Measurements from ENCODE around the gene E2F6. TPM values are rescaled to one million over a fixed set of nuclear protein-coding genes. Genes with fewer than 3 reads are reported as not detected.

E2F6 gene
- total RNA-seq, 3 donors from 2014 or later, result 21.1 to 25.0 (median 23.3) TPM

- intact Hi-C loops (cut with DNase I; ENCODE audit: low total_unique reads), result no loop called here
- Histone ChIP-seq H3K27me3 (no peaks in the 10 kb centered on the region), H3K4me3 (no peak overlapping the region), H3K4me1 (no peaks in the 10 kb centered on the region), H3K9me3 (no peaks in the 10 kb centered on the region), H3K36me3 (no peaks in the 10 kb centered on the region), H3K27ac (no peak overlapping the region)
- DNase-seq (ENCODE audit: low spot score in 2 of 2), result no peak
- TF ChIP-seq POLR2AphosphoS5 (IDR thresholded peaks at IDR 0.05) (no peak), POLR2A (IDR thresholded peaks at IDR 0.05) (no peak)
- TF ChIP-seq, protein P1, sequence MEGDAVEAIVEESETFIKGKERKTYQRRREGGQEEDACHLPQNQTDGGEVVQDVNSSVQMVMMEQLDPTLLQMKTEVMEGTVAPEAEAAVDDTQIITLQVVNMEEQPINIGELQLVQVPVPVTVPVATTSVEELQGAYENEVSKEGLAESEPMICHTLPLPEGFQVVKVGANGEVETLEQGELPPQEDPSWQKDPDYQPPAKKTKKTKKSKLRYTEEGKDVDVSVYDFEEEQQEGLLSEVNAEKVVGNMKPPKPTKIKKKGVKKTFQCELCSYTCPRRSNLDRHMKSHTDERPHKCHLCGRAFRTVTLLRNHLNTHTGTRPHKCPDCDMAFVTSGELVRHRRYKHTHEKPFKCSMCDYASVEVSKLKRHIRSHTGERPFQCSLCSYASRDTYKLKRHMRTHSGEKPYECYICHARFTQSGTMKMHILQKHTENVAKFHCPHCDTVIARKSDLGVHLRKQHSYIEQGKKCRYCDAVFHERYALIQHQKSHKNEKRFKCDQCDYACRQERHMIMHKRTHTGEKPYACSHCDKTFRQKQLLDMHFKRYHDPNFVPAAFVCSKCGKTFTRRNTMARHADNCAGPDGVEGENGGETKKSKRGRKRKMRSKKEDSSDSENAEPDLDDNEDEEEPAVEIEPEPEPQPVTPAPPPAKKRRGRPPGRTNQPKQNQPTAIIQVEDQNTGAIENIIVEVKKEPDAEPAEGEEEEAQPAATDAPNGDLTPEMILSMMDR (IDR thresholded peaks at IDR 0.05), result no peak
Measured at GRCh38 chr2:11402436-11402835, 63.5 kb downstream of the E2F6 start.

GRCh38 chr2:11399438-11399762 is 66.6 kb downstream of the E2F6 start:
- H3K27ac ChIP-seq, result no peak overlapping the region
- no peak for TF ChIP-seq POLR2AphosphoS5 (IDR thresholded peaks at IDR 0.05)
- TF ChIP-seq, protein P1 (IDR thresholded peaks at IDR 0.05), result no peak
- TF ChIP-seq POLR2A (IDR thresholded peaks at IDR 0.05), result no peak

DNA sequence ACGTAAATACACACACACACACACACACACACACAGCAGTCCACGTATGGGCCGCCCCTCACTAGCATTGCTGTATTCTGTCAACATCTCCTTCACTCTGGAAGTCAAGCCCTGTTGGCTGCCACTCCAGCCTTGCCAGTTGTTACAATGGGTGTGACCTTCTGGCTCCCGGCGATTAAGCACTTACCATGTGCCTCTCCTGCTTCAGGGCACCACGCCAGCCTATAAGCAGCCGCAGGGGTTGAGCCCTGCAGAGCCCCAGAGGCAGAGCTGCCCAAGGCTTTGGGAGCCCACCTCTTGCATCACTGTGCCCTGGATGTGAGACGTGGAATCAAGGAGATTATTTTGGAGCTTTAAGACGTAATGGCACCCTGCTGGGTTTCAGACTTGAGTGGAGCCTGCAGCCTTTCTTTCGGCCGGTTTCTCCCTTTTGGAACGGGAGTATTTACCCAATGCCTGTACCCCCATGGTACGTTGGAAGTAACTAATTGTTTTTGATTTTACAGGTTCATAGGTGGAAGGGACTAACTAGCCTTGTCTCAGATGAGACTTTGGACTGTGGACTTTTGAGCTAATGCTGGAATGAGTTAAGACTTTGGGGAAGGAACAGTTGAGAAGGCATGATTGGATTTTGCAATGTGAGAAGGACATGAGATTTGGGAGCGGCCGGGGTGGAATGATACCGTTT is 67.1 kb downstream of the E2F6 start:
- no peaks in the 10 kb centered on the region for H3K4me1 ChIP-seq
- H3K9me3 ChIP-seq, result no peaks in the 10 kb centered on the region
- no peaks in the 10 kb centered on the region for H3K36me3 ChIP-seq
- TF ChIP-seq POLR2A (IDR thresholded peaks at IDR 0.05) (no peak), POLR2AphosphoS5 (IDR thresholded peaks at IDR 0.05) (no peak)
- TF ChIP-seq, protein P1 (IDR thresholded peaks at IDR 0.05), result no peak
- H3K27ac ChIP-seq, result no peak overlapping the region
- no peaks in the 10 kb centered on the region for H3K27me3 ChIP-seq
- intact Hi-C loops (cut with DNase I; ENCODE audit: low total_unique reads), result no loop called here
- H3K4me3 ChIP-seq, result no peak overlapping the region
- DNase-seq (ENCODE audit: low spot score in 2 of 2), result no peak

More at GRCh38 chr2:11399438-11399762, 66.6 kb downstream of the E2F6 start:
- intact Hi-C loops (cut with DNase I; ENCODE audit: low total_unique reads), result no loop called here
- H3K27me3 ChIP-seq, result no peaks in the 10 kb centered on the region
- H3K4me1 ChIP-seq, result no peaks in the 10 kb centered on the region
- no peak overlapping the region for H3K4me3 ChIP-seq
- H3K9me3 ChIP-seq, result no peaks in the 10 kb centered on the region
- H3K36me3 ChIP-seq, result no peaks in the 10 kb centered on the region
- DNase-seq (ENCODE audit: low spot score in 2 of 2), result no peak

GRCh38 chr2:11397513-11397912 is 68.4 kb downstream of the E2F6 start:
- no peaks in the 10 kb centered on the region for H3K36me3 ChIP-seq
- no peak for TF ChIP-seq POLR2AphosphoS5 (IDR thresholded peaks at IDR 0.05)
- TF ChIP-seq POLR2A (IDR thresholded peaks at IDR 0.05), result no peak
- TF ChIP-seq, protein P1 (IDR thresholded peaks at IDR 0.05), result no peak
- no peak overlapping the region for H3K4me3 ChIP-seq
- H3K9me3 ChIP-seq, result no peaks in the 10 kb centered on the region
- no peaks in the 10 kb centered on the region for H3K4me1 ChIP-seq
- H3K27me3 ChIP-seq, result no peaks in the 10 kb centered on the region
- intact Hi-C loops (cut with DNase I; ENCODE audit: low total_unique reads), result no loop called here
- DNase-seq (ENCODE audit: low spot score in 2 of 2), result no peak
- H3K27ac ChIP-seq, result no peak overlapping the region

- Histone ChIP-seq H3K9me3 (no peaks in the 10 kb centered on the region), H3K27me3 (no peaks in the 10 kb centered on the region), H3K4me1 (no peaks in the 10 kb centered on the region), H3K36me3 (no peaks in the 10 kb centered on the region), H3K4me3 (no peak overlapping the region), H3K27ac (no peak overlapping the region)
- no peak for DNase-seq (ENCODE audit: low spot score in 2 of 2)
- no peak for TF ChIP-seq POLR2AphosphoS5 (IDR thresholded peaks at IDR 0.05)
- TF ChIP-seq POLR2A (IDR thresholded peaks at IDR 0.05), result no peak
- TF ChIP-seq, protein P1 (IDR thresholded peaks at IDR 0.05), result no peak
- intact Hi-C loops (cut with DNase I; ENCODE audit: low total_unique reads), result no loop called here
Measured at GRCh38 chr2:11396467-11397445, 69.2 kb downstream of the E2F6 start.
